NCI-H748 treated with DMSO at 0.1 percent for 48 hours (cell line): ENCODE results near the gene BCAN.

ENCODE experiments used
- DNase-seq: peaks from one replicate; lab custom pipeline; 2025; lab: John Stamatoyannopoulos, UW

Gene BCAN

GRCh38 chr1:156677616-156678596, 36.0 kb downstream of the BCAN start:
- DNase-seq = peak; percentile 61

DNA sequence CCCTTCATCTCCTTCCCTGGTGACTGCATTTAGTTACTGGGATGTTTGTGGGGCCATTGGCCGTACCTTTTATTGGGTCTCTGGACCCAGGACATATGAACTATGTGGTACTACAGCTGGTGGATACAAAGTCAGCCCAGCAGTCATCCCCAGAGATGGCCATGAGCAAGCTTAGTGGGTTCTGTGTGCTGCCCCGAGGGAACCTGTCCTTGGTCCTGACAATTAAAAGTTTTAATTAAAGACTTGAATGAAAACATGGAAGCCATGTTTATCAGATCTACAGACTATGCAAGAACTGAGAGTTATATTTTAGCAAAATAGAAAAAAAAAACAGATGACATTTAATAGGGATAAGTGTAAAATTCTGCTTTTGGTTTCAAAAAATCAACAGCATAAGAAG, 38.1 kb downstream of the BCAN start:
- no peak for DNase-seq

DNA sequence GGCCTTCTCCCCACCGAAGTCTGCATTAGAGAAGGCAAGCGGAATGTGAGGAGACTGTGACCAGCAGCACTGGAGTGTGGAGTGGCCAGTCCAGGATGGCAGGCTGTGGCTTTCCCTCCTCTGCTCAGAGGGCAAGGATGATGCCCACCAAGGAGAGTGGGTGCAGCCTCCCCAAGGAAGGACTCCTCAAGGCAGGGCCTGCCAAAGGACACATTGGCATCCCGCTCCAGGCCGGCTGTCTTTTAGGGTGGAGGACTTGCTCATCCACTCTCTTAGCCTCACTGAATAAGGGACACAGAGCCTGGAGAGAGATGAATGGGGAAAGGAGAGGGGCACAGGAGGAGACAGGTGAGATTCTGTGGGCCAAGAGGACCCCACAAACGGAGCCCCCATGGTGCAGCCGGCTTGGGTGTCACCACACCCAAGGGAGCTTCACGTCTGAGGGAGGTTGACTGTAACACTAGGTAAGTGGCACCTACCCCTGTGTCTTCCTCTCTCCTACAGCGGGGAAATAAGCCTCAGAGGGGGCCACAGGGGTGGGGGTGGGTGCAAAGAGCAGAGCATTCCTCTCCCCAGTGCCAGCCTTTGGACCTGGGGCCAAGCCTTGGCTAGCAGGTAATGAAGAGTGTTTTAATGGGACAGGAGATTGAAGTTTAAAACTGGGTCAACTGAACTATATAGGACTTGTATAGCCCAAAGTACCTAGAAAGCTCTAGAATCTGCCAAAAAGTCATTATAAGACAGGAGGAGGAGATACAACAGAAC, 39.5 kb downstream of the BCAN start:
- no peak for DNase-seq

DNA sequence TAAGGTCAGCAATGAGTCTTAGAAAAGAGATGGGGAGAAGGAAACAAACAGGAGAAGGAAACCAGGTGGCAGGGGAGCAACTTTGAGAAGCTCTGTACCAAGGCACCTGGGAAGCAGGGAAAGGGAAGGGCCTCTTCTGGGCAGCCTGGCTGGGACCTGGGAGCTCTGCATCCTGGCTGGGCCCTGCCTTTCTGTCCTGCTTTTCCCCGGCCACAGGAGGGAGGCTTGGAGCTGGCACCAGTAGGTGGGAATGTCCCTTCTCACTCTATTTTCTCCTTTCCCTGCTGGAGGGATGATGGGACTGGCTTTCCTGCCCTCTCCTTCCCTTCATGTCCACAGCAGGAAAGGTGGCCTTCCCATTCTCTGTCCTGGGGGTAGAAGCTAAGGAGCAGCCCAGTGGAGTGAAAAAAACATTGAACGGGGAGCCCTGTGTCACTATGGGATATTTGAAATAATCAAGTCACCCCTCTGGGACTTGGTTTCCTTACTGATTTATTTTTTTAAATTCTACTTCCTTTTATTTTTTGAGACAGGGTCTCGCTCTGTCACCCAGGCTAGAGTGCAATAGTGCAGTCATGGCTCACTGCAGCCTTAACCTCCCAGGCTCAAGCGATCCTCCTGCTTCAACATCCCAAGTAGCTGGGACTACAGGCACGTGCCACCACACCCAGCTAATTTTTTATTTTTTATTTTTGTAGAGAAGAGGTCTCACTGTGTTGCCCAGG, 40.4 kb downstream of the BCAN start:
- DNase-seq = no peak

DNA sequence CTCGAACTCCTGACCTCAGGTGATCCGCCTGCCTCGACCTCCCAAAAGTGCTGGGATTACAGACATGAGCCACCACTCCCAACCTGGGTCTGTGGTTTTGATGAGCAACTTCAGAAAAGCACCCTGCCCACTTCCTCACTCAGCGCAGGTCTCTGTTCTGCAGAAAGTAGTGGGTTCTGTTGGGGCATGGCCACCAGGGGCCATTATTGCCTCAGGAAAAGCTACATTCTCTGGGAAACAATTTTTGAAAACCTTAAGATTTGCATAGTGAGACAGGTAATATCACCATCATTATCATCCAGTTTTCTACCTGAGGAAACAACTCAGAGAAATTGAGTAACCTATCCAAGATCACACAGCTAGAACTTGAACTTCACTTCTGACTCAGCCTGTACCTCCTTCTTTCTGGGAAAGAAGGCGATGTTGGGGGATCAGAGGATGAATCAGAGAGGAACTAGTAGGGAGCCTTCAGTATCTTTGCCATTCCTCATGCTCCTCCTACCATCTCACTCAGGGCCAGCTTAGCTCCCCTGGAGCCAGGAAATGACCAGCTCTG, 42.4 kb downstream of the BCAN start:
- no peak for DNase-seq

- peak; percentile 66 for DNase-seq
These were observed 47.4 kb downstream of the BCAN start for GRCh38 chr1:156689035-156689952.

GRCh38 chr1:156689953-156690674, 48.2 kb downstream of the BCAN start:
- no peak for DNase-seq

DNA sequence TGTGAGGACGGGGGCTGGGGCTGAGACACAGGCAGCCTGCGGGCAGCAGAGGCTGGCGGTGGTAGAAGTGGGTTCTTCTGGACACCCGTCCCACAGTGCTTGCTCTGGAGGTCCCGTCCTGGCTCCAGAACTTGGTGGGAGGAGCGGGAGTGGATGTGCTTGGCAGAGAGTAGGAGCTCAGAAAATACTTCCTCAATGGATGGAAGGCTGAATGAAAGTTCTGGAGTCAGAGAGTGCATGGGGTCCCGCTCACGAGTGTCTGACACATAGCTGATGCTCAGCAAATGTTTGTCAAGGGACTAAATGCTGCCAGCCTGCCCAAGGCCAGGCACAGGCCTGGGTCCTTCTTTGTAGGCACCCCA, 48.7 kb downstream of the BCAN start:
- no peak for DNase-seq

DNA sequence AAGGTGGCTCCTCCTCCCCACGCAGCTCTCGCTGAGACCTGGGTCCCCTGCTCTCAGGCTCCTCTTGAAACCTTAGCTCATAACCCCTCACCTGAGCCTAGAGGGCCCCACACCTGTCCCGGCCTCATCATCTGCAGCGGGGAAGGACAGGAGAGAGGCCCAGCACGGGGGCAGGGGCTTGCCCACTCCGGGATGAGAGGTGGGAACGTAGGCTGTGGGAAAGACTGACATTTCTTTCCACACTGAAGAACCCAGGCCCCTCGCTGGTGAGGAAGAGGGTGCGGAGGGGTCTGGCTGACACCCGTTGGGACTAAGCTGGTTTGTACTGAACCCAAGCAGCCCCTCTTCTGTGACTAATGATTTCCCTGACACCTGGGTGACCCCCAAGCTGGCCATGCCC, 49.3 kb downstream of the BCAN start:
- no peak for DNase-seq

- DNase-seq = no peak
These were observed 49.9 kb downstream of the BCAN start for GRCh38 chr1:156691665-156692440.

DNA sequence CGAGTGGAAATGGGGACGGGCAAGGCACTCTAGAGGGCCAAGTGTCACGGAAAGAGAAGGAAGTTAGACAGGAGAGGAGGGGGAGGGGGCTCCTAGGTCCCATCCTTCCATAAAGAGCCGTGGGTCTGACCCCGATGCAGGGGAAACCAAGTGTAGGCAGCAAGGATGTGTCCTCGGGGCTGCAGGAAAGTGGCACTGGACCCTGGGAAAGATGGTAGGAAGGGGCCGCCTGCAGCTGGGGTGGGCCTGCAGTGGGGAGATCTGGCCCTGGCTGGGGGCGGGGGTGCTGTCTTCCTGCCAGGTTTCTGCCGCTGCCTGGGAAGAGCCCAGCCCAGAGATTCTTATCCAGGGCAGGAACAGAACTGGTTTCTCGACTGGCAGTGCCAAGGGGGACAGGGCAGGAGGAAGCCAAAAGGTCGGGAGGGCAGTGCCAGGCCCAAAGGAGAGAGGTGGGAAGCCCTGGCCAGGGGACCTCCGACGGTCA, 50.6 kb downstream of the BCAN start:
- DNase-seq = no peak

- DNase-seq = peak; percentile 10
These were observed 51.3 kb downstream of the BCAN start for GRCh38 chr1:156692925-156693847.

DNA sequence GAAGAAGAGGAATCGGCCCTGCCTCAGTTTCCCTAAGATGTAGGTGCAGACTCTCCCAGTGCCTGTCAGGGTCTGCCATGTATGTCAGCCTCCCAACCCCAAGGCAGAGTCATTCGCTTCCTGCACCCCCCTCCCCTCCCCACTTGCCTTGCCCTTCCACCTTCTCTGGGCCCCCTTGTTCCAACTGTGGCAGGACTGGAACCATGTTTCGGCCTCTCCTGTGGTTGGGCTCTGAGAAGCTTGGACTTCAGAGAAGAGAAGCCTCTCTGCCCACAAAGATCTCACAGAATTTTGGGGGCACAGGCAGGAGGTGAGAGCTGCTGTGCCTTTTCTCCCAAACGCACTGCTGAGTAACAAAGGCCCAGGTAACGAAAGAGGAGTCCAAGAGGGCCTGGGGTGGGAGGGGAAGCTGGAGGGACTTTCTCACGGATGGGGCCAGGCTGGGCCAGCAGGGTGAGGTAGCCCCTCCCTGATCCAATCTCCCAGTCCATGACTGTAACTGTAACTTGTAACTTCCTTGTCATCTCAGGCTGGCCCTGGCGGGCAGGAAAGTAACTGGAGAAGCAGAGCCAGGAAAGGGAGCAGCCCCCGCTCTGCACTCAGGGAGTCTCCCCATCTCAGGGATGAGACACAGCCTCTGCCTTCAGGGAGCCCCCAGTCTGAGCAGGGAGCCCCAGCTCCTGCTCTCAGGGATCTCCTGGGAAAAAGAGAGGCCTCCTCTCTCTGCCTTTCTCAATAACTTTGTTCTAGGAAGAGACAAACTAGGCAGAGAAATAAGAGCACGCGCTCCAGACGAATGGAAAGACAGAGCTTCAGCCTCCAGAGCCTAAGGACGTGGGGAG, 52.2 kb downstream of the BCAN start:
- no peak for DNase-seq

DNA sequence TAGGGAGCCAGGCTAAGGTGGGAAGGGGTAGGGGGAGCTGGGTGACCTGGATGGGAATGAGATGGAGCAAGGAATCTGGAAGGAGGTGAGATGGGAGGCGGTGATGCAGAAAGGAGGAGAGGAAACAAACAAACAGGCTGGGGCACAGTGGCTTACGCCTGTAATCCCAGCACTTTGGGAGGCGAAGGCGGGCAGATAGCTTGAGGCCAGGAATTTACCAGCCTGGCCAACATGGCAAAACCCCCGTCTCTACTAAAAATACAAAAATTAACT, 52.7 kb downstream of the BCAN start:
- DNase-seq = no peak

GRCh38 chr1:156696755-156697154, 54.8 kb downstream of the BCAN start:
- DNase-seq = no peak

DNA sequence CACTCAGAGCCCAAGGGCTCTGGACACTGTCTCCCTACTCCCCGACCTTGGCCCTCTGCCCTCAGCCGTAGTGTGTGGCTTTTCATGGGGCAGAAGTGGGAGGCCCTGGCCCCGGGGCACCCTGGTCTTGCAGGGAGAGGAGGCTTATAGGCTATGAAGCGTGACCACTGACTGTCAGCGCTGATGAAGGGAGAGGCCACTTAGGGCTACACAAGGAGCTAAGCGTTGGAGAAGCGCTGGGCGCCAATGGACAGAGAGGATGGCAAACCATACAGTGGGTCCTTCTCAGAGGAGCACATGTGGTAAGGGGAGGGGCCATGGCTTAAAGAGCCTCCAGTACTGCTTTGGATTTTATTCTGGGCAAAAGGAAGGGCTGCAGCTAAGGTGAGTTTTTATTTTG, 55.6 kb downstream of the BCAN start:
- DNase-seq = no peak

GRCh38 chr1:156698995-156699394, 57.1 kb downstream of the BCAN start:
- DNase-seq = no peak
